A673 (cell line): Measurements from ENCODE around the gene VWF.

Experiments used
- EZH2 ChIP-seq: fragments of 200-600 bp; sonication (generic); IDR thresholded peaks from 2 replicates; pipeline ENCODE4 v1.6.1; 2017; ENCODE audit warnings: borderline replicate concordance, low read depth, mild to moderate bottlenecking, mixed read lengths, antibody characterized with exemption, low read length; ENCODE audit not compliant: poor library complexity, severe bottlenecking
- TF ChIP-seq, protein P1 (sequence below): fragments of 300-800, 200-600 bp; sonication (generic); conservative IDR thresholded peaks from 2 replicates; pipeline ENCODE4 v1.5.1; 2017; ENCODE audit warnings: low read depth, mild to moderate bottlenecking, antibody characterized with exemption, low read length, moderate library complexity, mixed read lengths

DNA sequence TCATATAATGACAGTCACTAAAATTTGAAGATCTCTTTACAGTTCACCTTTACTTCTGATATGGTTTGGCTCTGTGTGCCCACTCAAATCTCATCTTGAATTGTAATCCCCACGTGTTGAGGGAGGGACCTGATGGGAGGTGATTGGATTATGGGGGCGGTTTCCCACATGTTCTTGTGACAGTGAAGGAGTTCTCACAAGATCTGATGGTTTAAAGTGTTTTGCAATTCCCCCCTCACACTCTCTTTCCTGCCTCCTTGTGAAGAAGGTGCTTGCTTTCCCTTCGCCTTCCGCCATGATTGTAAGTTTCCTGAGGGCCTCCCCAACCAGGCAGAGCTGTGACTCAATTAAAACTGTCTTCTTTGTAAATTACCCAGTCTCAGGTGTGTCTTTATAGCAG is 48.4 kb upstream of the VWF start:
- TF ChIP-seq, protein P1, sequence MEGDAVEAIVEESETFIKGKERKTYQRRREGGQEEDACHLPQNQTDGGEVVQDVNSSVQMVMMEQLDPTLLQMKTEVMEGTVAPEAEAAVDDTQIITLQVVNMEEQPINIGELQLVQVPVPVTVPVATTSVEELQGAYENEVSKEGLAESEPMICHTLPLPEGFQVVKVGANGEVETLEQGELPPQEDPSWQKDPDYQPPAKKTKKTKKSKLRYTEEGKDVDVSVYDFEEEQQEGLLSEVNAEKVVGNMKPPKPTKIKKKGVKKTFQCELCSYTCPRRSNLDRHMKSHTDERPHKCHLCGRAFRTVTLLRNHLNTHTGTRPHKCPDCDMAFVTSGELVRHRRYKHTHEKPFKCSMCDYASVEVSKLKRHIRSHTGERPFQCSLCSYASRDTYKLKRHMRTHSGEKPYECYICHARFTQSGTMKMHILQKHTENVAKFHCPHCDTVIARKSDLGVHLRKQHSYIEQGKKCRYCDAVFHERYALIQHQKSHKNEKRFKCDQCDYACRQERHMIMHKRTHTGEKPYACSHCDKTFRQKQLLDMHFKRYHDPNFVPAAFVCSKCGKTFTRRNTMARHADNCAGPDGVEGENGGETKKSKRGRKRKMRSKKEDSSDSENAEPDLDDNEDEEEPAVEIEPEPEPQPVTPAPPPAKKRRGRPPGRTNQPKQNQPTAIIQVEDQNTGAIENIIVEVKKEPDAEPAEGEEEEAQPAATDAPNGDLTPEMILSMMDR: no peak
- no peak for TF ChIP-seq EZH2
